ENCODE results near the gene PRR11. TPM values are rescaled to one million over a fixed set of nuclear protein-coding genes. Genes with fewer than 3 reads are reported as not detected.
"Not testable (repeated sequence)": the region's sequence is repeated elsewhere in the genome, so short reads cannot be mapped to it uniquely, and the experiment has no call there.

The PRR11 gene
- total RNA-seq, 2 donors from 2014 or later = 0.57 to 0.60 TPM

GRCh38 chr17:59199398-59199797 lies 43.9 kb downstream of the PRR11 start:
- Mint-ChIP-seq H3K36me3 (ENCODE audit: low read depth) (no peaks in the 10 kb centered on the region), H3K27me3 (no peaks in the 10 kb centered on the region), H3K4me1 (no peaks in the 10 kb centered on the region), H3K27ac (no peak overlapping the region), H3K4me3 (no peak overlapping the region)
- no peak for DNase-seq
- no peak for ATAC-seq
- H3K9me3 ChIP-seq (ENCODE audit: control insufficient read depth, low read length, poor library complexity, severe bottlenecking) = no peaks in the 10 kb centered on the region

GRCh38 chr17:59202320-59202719 lies 46.8 kb downstream of the PRR11 start:
- no peaks in the 10 kb centered on the region for H3K27me3 Mint-ChIP-seq
- H3K4me3 Mint-ChIP-seq = no peak overlapping the region
- no peak for ATAC-seq

GRCh38 chr17:59219370-59219769 lies 63.8 kb downstream of the PRR11 start:
- H3K9me3 ChIP-seq (ENCODE audit: control insufficient read depth, low read length, poor library complexity, severe bottlenecking) = no peaks in the 10 kb centered on the region
- DNase-seq (no peak), ATAC-seq (no peak)
- Mint-ChIP-seq H3K4me1 (peaks cover 9% of the 10 kb centered on the region), H3K4me3 (peak overlapping the region; percentile 100), H3K27ac (no peak overlapping the region), H3K36me3 (ENCODE audit: low read depth) (peaks cover 5% of the 10 kb centered on the region), H3K27me3 (no peaks in the 10 kb centered on the region)

More at GRCh38 chr17:59202320-59202719, 46.8 kb downstream of the PRR11 start:
- Mint-ChIP-seq H3K4me1 (no peaks in the 10 kb centered on the region), H3K27ac (no peak overlapping the region), H3K36me3 (ENCODE audit: low read depth) (no peaks in the 10 kb centered on the region)
- DNase-seq = no peak
- H3K9me3 ChIP-seq (ENCODE audit: control insufficient read depth, low read length, poor library complexity, severe bottlenecking) = no peaks in the 10 kb centered on the region

GRCh38 chr17:59219992-59220327 lies 64.4 kb downstream of the PRR11 start:
- Mint-ChIP-seq H3K27me3 (no peaks in the 10 kb centered on the region), H3K4me3 (peak overlapping the region; percentile 100), H3K27ac (peak overlapping the region; percentile 100), H3K36me3 (ENCODE audit: low read depth) (peaks cover 5% of the 10 kb centered on the region), H3K4me1 (peaks cover 9% of the 10 kb centered on the region)
- DNase-seq = no peak
- ATAC-seq = no peak
- H3K9me3 ChIP-seq (ENCODE audit: control insufficient read depth, low read length, poor library complexity, severe bottlenecking) = no peaks in the 10 kb centered on the region

- no peaks in the 10 kb centered on the region for H3K27me3 Mint-ChIP-seq
- peak; percentile 97 to 99 (median 97) for DNase-seq
- peak within 1 kb of the TSS; percentile 100 for H3K27ac Mint-ChIP-seq
- peak; percentile 99 for ATAC-seq
- peak within 1 kb of the TSS; percentile 100 for H3K4me3 Mint-ChIP-seq
- no peaks in the 10 kb centered on the region for H3K9me3 ChIP-seq (ENCODE audit: control insufficient read depth, low read length, poor library complexity, severe bottlenecking)
- H3K4me1 Mint-ChIP-seq = peaks cover 9% of the 10 kb centered on the region
- H3K36me3 Mint-ChIP-seq (ENCODE audit: low read depth) = peaks cover 5% of the 10 kb centered on the region
Observed at GRCh38 chr17:59220328-59221158, 65.0 kb downstream of the PRR11 start, which contains the start of gene GDPD1. Gene GDPD1 (plus strand): TSS chr17:59220511. CDS start chr17:59220610, 99 bp downstream.

GRCh38 chr17:59221159-59221847 lies 65.8 kb downstream of the PRR11 start:
- no peak for ATAC-seq
- H3K4me3 Mint-ChIP-seq = peak overlapping the region; percentile 100
- peak overlapping the region; percentile 100 for H3K27ac Mint-ChIP-seq
- H3K4me1 Mint-ChIP-seq = peaks cover 9% of the 10 kb centered on the region
- DNase-seq = no peak
- H3K27me3 Mint-ChIP-seq = no peaks in the 10 kb centered on the region
- no peaks in the 10 kb centered on the region for H3K9me3 ChIP-seq (ENCODE audit: control insufficient read depth, low read length, poor library complexity, severe bottlenecking)
- H3K36me3 Mint-ChIP-seq (ENCODE audit: low read depth) = peaks cover 5% of the 10 kb centered on the region

GRCh38 chr17:59223813-59224212 lies 68.3 kb downstream of the PRR11 start:
- H3K27me3 Mint-ChIP-seq = no peaks in the 10 kb centered on the region
- no peak overlapping the region for H3K4me3 Mint-ChIP-seq
- peaks cover 5% of the 10 kb centered on the region for H3K36me3 Mint-ChIP-seq (ENCODE audit: low read depth)
- H3K4me1 Mint-ChIP-seq = peaks cover 9% of the 10 kb centered on the region
- H3K27ac Mint-ChIP-seq = no peak overlapping the region
- ATAC-seq (no peak), DNase-seq (no peak)
- no peaks in the 10 kb centered on the region for H3K9me3 ChIP-seq (ENCODE audit: control insufficient read depth, low read length, poor library complexity, severe bottlenecking)

- H3K9me3 ChIP-seq (ENCODE audit: control insufficient read depth, low read length, poor library complexity, severe bottlenecking); H3K27me3 Mint-ChIP-seq; H3K36me3 Mint-ChIP-seq (ENCODE audit: low read depth); H3K27ac Mint-ChIP-seq; DNase-seq; H3K4me3 Mint-ChIP-seq; H3K4me1 Mint-ChIP-seq; ATAC-seq: not testable (repeated sequence)
Observed at GRCh38 chr17:59228588-59228987, 73.0 kb downstream of the PRR11 start.

GRCh38 chr17:59230764-59231163 lies 75.2 kb downstream of the PRR11 start:
- DNase-seq = no peak
- H3K4me1 Mint-ChIP-seq = peaks cover 3% of the 10 kb centered on the region
- no peak overlapping the region for H3K4me3 Mint-ChIP-seq
- no peaks in the 10 kb centered on the region for H3K27me3 Mint-ChIP-seq
- H3K9me3 ChIP-seq (ENCODE audit: control insufficient read depth, low read length, poor library complexity, severe bottlenecking) = no peaks in the 10 kb centered on the region
- no peak for ATAC-seq
- peaks cover 2% of the 10 kb centered on the region for H3K36me3 Mint-ChIP-seq (ENCODE audit: low read depth)
- no peak overlapping the region for H3K27ac Mint-ChIP-seq

GRCh38 chr17:59234631-59235030 lies 79.1 kb downstream of the PRR11 start:
- Mint-ChIP-seq H3K27ac (no peak overlapping the region), H3K36me3 (ENCODE audit: low read depth) (peaks cover 1% of the 10 kb centered on the region), H3K4me3 (no peak overlapping the region), H3K27me3 (no peaks in the 10 kb centered on the region), H3K4me1 (peaks cover 1% of the 10 kb centered on the region)
- no peaks in the 10 kb centered on the region for H3K9me3 ChIP-seq (ENCODE audit: control insufficient read depth, low read length, poor library complexity, severe bottlenecking)
- ATAC-seq (no peak), DNase-seq (no peak)

GRCh38 chr17:59238906-59239305 lies 83.4 kb downstream of the PRR11 start:
- no peaks in the 10 kb centered on the region for H3K9me3 ChIP-seq (ENCODE audit: control insufficient read depth, low read length, poor library complexity, severe bottlenecking)
- DNase-seq = no peak
- Mint-ChIP-seq H3K36me3 (ENCODE audit: low read depth) (no peaks in the 10 kb centered on the region), H3K4me3 (no peak overlapping the region), H3K27me3 (no peaks in the 10 kb centered on the region), H3K27ac (no peak overlapping the region), H3K4me1 (no peaks in the 10 kb centered on the region)
- no peak for ATAC-seq

GRCh38 chr17:59244081-59244480 lies 88.5 kb downstream of the PRR11 start:
- Mint-ChIP-seq H3K27me3 (no peaks in the 10 kb centered on the region), H3K4me3 (no peak overlapping the region), H3K4me1 (no peaks in the 10 kb centered on the region), H3K36me3 (ENCODE audit: low read depth) (peaks cover 2% of the 10 kb centered on the region), H3K27ac (no peak overlapping the region)
- DNase-seq (no peak), ATAC-seq (no peak)
- no peaks in the 10 kb centered on the region for H3K9me3 ChIP-seq (ENCODE audit: control insufficient read depth, low read length, poor library complexity, severe bottlenecking)
